Measurements from ENCODE around the gene KANSL1L.
"Not testable (repeated sequence)": the region's sequence is repeated elsewhere in the genome, so short reads cannot be mapped to it uniquely, and the experiment has no call there.

The KANSL1L gene

GRCh38 chr2:210171309-210172218 lies at the start of gene KANSL1L:
TSS of gene KANSL1L (minus strand) at chr2:210171409. CDS start at chr2:210154582, 16,827 bp downstream.
- intact Hi-C loops (cut with DNase I) = no loop called here
- DNase-seq = peak; percentile 96 to 100 (median 98)

- intact Hi-C loops (cut with DNase I) = no loop called here
- DNase-seq = no peak
Observed at GRCh38 chr2:210215120-210215519, 43.9 kb upstream of the KANSL1L start.

GRCh38 chr2:210210185-210210584 lies 39.0 kb upstream of the KANSL1L start:
- intact Hi-C loops (cut with DNase I) = no loop called here
- DNase-seq = no peak

GRCh38 chr2:210207929-210208328 lies 36.7 kb upstream of the KANSL1L start:
- intact Hi-C loops (cut with DNase I) = no loop called here
- no peak for DNase-seq

GRCh38 chr2:210203558-210203957 lies 32.3 kb upstream of the KANSL1L start:
- intact Hi-C loops (cut with DNase I) = no loop called here
- DNase-seq = no peak

GRCh38 chr2:210203147-210203546 lies 31.9 kb upstream of the KANSL1L start:
- intact Hi-C loops (cut with DNase I) = no loop called here
- no peak for DNase-seq

- intact Hi-C loops (cut with DNase I) = no loop called here
- DNase-seq = no peak
Observed at GRCh38 chr2:210199854-210200253, 28.6 kb upstream of the KANSL1L start.

GRCh38 chr2:210199186-210199765 lies 28.1 kb upstream of the KANSL1L start:
- intact Hi-C loops (cut with DNase I) = no loop called here
- no peak for DNase-seq

GRCh38 chr2:210198326-210198725 lies 27.1 kb upstream of the KANSL1L start:
- intact Hi-C loops (cut with DNase I) = no loop called here
- DNase-seq = no peak

GRCh38 chr2:210197720-210198119 lies 26.5 kb upstream of the KANSL1L start:
- no peak for DNase-seq
- intact Hi-C loops (cut with DNase I) = no loop called here

GRCh38 chr2:210195101-210195852 lies 24.1 kb upstream of the KANSL1L start:
- DNase-seq = peak in 2 of 10 donors; percentile 13 to 65
- intact Hi-C loops (cut with DNase I) = loop anchor here (1.0 kb wide), 2 partner anchors 122 to 218 kb away; no protein-coding TSS in a partner anchor

GRCh38 chr2:210190345-210190744 lies 19.1 kb upstream of the KANSL1L start:
- DNase-seq = no peak
- intact Hi-C loops (cut with DNase I) = no loop called here

- DNase-seq = no peak
- intact Hi-C loops (cut with DNase I) = no loop called here
Observed at GRCh38 chr2:210189452-210190138, 18.4 kb upstream of the KANSL1L start.

GRCh38 chr2:210188755-210189154 lies 17.5 kb upstream of the KANSL1L start:
- no peak for DNase-seq
- intact Hi-C loops (cut with DNase I) = no loop called here

GRCh38 chr2:210188190-210188589 lies 17.0 kb upstream of the KANSL1L start:
- intact Hi-C loops (cut with DNase I) = no loop called here
- no peak for DNase-seq

GRCh38 chr2:210183936-210184335 lies 12.7 kb upstream of the KANSL1L start:
- intact Hi-C loops (cut with DNase I) = not testable (repeated sequence)

GRCh38 chr2:210181606-210182088 lies 10.4 kb upstream of the KANSL1L start:
- intact Hi-C loops (cut with DNase I); DNase-seq: not testable (repeated sequence)

More at GRCh38 chr2:210183936-210184335, 12.7 kb upstream of the KANSL1L start:
- DNase-seq = not testable (repeated sequence)

- DNase-seq; intact Hi-C loops (cut with DNase I): not testable (repeated sequence)
Observed at GRCh38 chr2:210181033-210181605, 9.9 kb upstream of the KANSL1L start.

- DNase-seq = no peak
- intact Hi-C loops (cut with DNase I) = no loop called here
Observed at GRCh38 chr2:210180477-210180876, 9.3 kb upstream of the KANSL1L start.
